HG02610 (cell line): ENCODE measurements around the gene L3HYPDH.

Experiments
- ATAC-seq: cut with Tn5 transposase; IDR thresholded peaks from one replicate; pipeline ENCODE4 v1.9.1; 2021; ENCODE audit warnings: mild to moderate bottlenecking, moderate library complexity; ENCODE audit not compliant: unreplicated experiment

Gene L3HYPDH

GRCh38 chr14:59427653-59428580 is 56.3 kb downstream of the L3HYPDH start:
- ATAC-seq, result no peak

- ATAC-seq, result no peak
Observed at GRCh38 chr14:59425322-59425935, 58.8 kb downstream of the L3HYPDH start.

GRCh38 chr14:59424341-59425071 is 59.7 kb downstream of the L3HYPDH start:
- ATAC-seq, result no peak
